ENCODE results near the gene OSBPL7.

GRCh38 chr17:47839071-47839470 lies 17.5 kb upstream of the OSBPL7 start:
- TF ChIP-seq CTCF (IDR thresholded peaks at IDR 0.05) (no peak), POLR2A (IDR thresholded peaks at IDR 0.05) (no peak)
